HG03095 (cell line): Measurements from ENCODE around the gene ADAP2.
"Not testable (repeated sequence)": the region's sequence is repeated elsewhere in the genome, so short reads cannot be mapped to it uniquely, and the experiment has no call there.

Source experiments
- ATAC-seq: cut with Tn5 transposase; IDR thresholded peaks from one replicate; pipeline ENCODE4 v1.9.1; 2021; ENCODE audit warnings: moderate library complexity; ENCODE audit not compliant: unreplicated experiment

ADAP2 gene

GRCh38 chr17:30929081-30929633 is 7.4 kb downstream of the ADAP2 start:
- ATAC-seq: no peak

GRCh38 chr17:30929861-30930260 is 8.1 kb downstream of the ADAP2 start:
- ATAC-seq: not testable (repeated sequence)

GRCh38 chr17:30930495-30930894 is 8.8 kb downstream of the ADAP2 start:
- ATAC-seq: no peak

DNA sequence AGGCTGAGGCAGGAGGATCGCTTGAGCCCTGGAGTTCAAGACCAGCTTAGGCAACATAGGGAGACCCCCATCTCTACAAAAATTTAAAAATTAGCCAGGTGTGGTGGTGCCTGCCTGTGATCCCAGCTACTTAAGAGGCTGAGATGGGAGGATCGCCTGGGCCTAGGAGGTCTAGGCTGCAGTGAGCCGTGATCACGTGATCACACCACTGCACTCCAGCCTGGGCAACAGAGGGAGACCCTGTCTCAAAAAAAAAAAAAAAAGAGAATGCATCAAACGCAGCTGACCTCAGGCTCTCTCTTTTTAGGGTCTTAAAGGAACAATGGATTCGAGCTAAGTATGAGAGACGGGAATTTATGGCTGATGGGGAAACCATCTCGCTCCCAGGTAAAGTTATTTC is 9.8 kb downstream of the ADAP2 start:
- ATAC-seq: not testable (repeated sequence)

DNA sequence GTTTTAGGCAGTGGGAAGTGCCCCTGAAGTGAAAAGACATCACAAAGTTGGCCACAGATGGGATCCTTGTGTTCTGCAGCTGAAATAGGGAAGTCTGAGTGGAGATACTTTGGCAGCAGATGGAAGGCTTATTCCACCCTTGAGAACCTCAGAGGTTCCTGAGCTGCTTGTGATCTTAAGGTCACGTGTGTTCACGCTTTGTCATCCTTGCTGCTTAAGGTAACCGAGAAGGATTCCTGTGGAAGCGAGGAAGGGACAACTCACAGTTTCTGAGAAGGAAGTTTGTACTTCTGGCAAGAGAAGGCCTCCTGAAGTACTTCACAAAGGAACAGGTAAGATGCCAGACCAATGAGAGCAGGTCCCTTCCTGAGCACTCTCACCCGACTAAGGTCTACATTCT is 12.2 kb downstream of the ADAP2 start:
- ATAC-seq: no peak

- no peak for ATAC-seq
These were observed 17.4 kb downstream of the ADAP2 start for GRCh38 chr17:30939051-30939689.

DNA sequence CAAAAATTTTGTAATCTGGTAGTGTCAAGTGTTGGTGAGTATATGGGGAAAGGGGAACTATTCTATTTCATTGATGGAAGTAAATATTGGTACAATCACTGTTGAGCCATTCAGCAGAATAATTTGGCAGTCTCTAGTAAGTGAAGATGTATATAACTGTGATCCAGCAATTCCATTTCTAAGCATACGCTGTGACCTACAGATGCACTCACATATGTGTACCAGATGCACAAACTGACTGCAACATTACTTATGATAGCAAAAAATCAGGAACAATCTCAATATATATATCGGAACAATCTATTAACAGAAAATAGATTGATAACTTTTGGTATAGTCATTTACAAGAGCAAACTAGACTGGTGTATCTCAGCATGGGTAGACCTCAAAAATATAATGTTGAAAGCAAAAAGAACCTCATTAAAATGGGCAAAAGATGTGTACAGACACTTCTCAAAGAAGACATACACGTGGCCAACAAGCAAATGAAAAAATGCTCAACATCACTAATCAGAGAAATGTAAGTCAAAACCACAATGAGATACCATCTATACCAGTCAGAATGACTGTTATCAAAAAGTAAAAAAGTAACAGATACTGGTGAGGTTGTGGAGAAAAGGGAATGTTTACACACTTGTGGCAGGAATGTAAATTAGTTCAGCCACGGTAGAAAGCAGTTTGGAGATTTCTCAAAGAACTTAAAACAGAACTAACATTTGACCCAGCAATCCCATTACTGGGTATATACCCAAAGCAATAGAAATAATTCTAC is 20.7 kb downstream of the ADAP2 start:
- ATAC-seq: no peak

DNA sequence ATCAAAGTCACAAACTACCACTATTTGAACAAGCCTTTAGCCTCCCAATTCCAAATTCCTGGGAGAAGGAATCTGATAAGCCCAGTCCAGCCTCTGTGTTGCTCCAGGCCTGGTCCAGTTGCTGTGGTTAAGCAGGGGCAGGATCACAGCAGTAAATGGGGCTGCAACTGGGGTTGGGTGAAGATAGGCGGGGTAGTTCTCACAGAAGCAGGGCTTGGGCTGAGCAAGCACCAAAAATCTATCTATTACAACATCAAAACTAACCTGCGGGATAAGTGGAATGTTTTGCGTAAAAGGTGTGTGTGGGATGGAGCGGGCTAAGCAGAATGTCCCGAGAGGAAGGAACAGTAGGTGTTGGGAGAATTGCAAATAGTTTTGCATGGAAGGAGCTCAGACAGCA is 26.1 kb downstream of the ADAP2 start:
- no peak for ATAC-seq

- ATAC-seq: no peak
These were observed 28.4 kb downstream of the ADAP2 start for GRCh38 chr17:30950189-30950588.

GRCh38 chr17:30950669-30951399 is 29.1 kb downstream of the ADAP2 start:
- no peak for ATAC-seq

GRCh38 chr17:30952638-30953393 is 31.1 kb downstream of the ADAP2 start:
- ATAC-seq: no peak

GRCh38 chr17:30954046-30954830 is 32.5 kb downstream of the ADAP2 start:
- no peak for ATAC-seq

DNA sequence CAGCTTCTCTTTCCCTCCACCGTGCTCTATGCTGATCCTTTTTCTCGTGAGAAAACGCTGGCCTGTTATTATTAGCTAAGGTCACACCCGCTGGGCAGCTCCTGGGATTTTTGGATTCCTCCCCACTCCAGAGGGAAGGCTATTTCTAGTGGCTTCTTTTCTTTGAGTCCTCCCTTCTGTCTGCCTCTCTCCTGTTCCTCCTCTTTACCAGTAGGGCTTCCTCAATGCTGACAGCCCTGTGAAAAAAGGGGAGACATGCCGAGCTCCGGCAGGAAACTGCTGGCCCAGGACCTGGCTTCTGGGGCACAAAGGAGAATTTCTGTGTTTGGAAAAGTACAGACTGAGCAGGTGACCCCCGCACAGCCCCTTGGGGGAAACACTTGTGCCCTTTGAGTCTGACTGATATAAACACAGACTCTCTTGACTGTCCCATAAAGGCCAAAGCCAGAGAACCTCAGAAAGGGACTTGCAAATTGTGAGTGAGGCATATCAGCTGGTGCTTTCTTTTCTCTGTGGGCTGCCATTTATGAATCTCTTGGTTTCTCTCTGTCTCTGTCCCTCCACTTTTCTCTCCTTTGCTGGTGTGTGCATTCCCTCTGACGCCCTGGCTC is 35.1 kb downstream of the ADAP2 start:
- ATAC-seq: no peak

DNA sequence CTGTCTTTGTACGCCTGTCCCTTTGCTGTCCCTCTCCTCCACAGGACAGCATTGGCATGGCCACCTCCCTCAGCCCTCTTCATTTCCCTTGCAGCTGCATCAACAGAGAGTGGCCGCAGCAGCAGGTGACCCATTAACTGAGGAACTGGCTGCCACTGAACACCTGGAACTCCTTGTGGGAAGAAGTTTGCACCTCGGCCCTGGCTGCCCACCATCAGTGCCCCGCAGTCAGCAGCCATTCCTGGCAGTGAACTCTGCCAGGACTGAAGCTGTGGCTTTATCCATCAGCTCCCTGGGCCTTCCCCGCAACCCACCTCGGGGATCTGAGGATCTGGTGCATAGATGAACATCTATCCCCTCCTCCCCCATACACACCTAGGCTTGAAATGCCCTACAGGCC is 36.0 kb downstream of the ADAP2 start:
- ATAC-seq: no peak

DNA sequence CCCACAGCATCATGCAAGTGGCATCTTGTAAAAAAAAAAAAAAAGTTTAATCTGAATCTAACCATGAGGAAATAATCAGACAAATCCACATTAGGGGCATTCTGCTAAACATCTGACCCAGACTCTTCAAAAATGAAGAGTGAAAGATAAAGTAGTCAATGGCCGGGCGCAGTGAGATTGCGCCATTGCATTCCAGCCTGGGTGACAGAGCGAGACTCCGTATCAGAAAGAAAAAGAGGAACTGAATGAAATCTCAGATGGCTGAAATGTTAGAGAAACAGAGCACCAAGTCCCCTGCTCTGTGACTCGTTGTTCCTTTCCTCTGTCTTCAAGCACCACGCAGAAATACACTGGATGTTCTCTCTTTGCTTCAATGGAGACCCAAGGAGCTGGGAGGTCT is 36.4 kb downstream of the ADAP2 start:
- ATAC-seq: no peak

- ATAC-seq: peak; percentile 65
These were observed 39.8 kb downstream of the ADAP2 start for GRCh38 chr17:30961209-30962188.

DNA sequence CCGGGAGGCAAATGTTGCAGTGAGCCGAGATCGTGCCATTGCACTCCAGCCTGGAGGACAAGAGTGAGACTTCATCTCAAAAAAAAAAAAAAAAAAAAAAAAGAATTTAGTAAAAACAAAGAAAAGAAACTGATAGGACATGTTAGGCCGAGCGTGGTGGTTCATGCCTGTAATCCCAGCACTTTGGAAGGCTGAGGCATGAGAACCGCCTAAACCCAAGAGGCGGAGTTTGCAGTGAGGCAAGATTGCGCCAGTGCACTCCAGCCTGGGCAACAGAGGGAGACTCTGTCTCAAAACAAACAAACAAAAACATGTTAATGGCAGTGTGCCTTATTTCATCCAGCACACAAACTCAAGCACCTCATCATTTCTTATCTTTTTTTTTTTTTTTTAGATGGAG is 42.6 kb downstream of the ADAP2 start:
- not testable (repeated sequence) for ATAC-seq

DNA sequence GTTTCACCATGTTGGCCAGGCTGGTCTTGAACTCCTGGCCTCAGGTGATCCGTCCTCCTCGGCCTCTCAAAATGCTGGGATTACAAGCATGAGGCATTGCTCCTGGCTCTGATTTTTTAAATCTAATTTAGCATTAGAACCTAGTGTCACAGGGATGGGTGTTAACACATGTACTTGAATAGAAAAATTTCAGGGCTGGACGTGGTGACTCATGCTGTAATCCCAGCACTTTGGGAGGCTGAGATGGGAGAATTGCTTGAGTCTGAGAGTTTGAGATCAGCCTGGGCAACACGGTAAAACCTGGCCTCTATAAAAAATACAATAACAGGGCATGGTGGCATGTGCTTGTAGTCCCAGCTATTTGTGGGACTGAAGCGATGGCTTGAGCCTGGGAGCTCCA is 43.1 kb downstream of the ADAP2 start:
- no peak for ATAC-seq

GRCh38 chr17:30965686-30966085 is 43.9 kb downstream of the ADAP2 start:
- no peak for ATAC-seq
